Stimulated activated CD8-positive, alpha-beta memory T cell treated with anti-CD3 and anti-CD28 coated beads, Interleukin-7, amount 100 ng/mL, for 1 hour (primary cell): ENCODE data around the gene LRRC23.
A peak's percentile ranks its signal among the peaks of the same experiment; 100 is the strongest.

Source experiments
- DNase-seq, 2 donors: peaks; one replicate each; pipeline ENCODE4 v3.0.0-alpha.2; 2020; ENCODE audit warnings: low read depth in 2 of 2

The LRRC23 gene

GRCh38 chr12:6956021-6956727 lies 51.6 kb downstream of the LRRC23 start:
- no peak for DNase-seq

GRCh38 chr12:6957151-6957701 lies 52.6 kb downstream of the LRRC23 start:
- DNase-seq, result no peak

GRCh38 chr12:6957741-6958608 lies 53.4 kb downstream of the LRRC23 start:
- no peak for DNase-seq

- DNase-seq, result no peak
Observed at GRCh38 chr12:6958609-6959057, 54.0 kb downstream of the LRRC23 start.

GRCh38 chr12:6959058-6959804 lies 54.6 kb downstream of the LRRC23 start:
- DNase-seq, result peak in 1 of 2 donors; percentile 56

GRCh38 chr12:6959805-6960592 lies 55.4 kb downstream of the LRRC23 start:
- DNase-seq, result no peak

GRCh38 chr12:6960593-6961277 lies 56.1 kb downstream of the LRRC23 start:
- DNase-seq, result no peak

GRCh38 chr12:6961278-6961694 lies 56.7 kb downstream of the LRRC23 start:
- DNase-seq, result peak; percentile 77 to 80

- no peak for DNase-seq
Observed at GRCh38 chr12:6961695-6962284, 57.2 kb downstream of the LRRC23 start.

- no peak for DNase-seq
Observed at GRCh38 chr12:6962285-6963015, 57.8 kb downstream of the LRRC23 start.

- DNase-seq, result no peak
Observed at GRCh38 chr12:6963016-6963731, 58.6 kb downstream of the LRRC23 start.
